Osteoblast (primary cell): ENCODE measurements around the gene ARHGAP42. TPM values are rescaled to one million over a fixed set of nuclear protein-coding genes. Genes with fewer than 3 reads are reported as not detected.

Experiments
- DNase-seq: peaks from one replicate; pipeline ENCODE4 v3.0.0; 2011; ENCODE audit warnings: low spot score, mixed read lengths; ENCODE audit not compliant: insufficient read length; ENCODE audit errors: missing footprints
- H2AFZ ChIP-seq: 2 replicates; pipeline ENCODE4 v1.6.0; 2011; ENCODE audit warnings: mild to moderate bottlenecking, low read length
- H3K27ac ChIP-seq: 2 replicates; pipeline ENCODE4 v1.5.1; 2011; ENCODE audit warnings: mild to moderate bottlenecking, low read depth, low read length, moderate library complexity
- H3K27me3 ChIP-seq: 2 replicates; pipeline ENCODE4 v1.6.0; 2012; ENCODE audit warnings: mild to moderate bottlenecking, control low read depth, inconsistent platforms, low read length, moderate library complexity; ENCODE audit not compliant: insufficient read depth
- H3K36me3 ChIP-seq: 2 replicates; pipeline ENCODE4 v1.5.1; 2011; ENCODE audit warnings: mild to moderate bottlenecking, low read length, control low read depth, moderate library complexity; ENCODE audit not compliant: insufficient read depth
- H3K4me1 ChIP-seq: 2 replicates; pipeline ENCODE4 v1.5.1; 2011; ENCODE audit warnings: mild to moderate bottlenecking, low read length, control low read depth, moderate library complexity; ENCODE audit not compliant: insufficient read depth
- H3K4me2 ChIP-seq: 2 replicates; pipeline ENCODE4 v1.6.0; 2011; ENCODE audit warnings: mild to moderate bottlenecking, low read length; ENCODE audit not compliant: insufficient read depth
- H3K4me3 ChIP-seq: fragments of 200-600 bp; sonication (generic); 3 replicates; pipeline ENCODE4 v1.5.1; 2012; ENCODE audit warnings: mild to moderate bottlenecking, low read length, inconsistent platforms; ENCODE audit not compliant: insufficient read depth
- H3K79me2 ChIP-seq: 2 replicates; pipeline ENCODE4 v1.6.0; 2012; ENCODE audit warnings: mild to moderate bottlenecking, low read length, control low read depth, inconsistent platforms; ENCODE audit not compliant: insufficient read depth
- H3K9me3 ChIP-seq: 2 replicates; pipeline ENCODE4 v1.5.1; 2011; ENCODE audit warnings: low read depth, low read length, control low read depth
- H4K20me1 ChIP-seq: 2 replicates; pipeline ENCODE4 v1.6.0; 2012; ENCODE audit warnings: mild to moderate bottlenecking, low read length, control low read depth; ENCODE audit not compliant: insufficient read depth
- total RNA-seq: library from RNA; depleted of rRNA; stranded (reverse); fragments of >200 nt; gene quantifications from 2 replicates; pipeline ENCODE4 v1.2.3, GENCODE V29; 2012
- TF ChIP-seq, protein P1 (sequence below): IDR thresholded peaks from 2 replicates; pipeline ENCODE4 v1.5.1; 2011; ENCODE audit warnings: mild to moderate bottlenecking, low read depth, low read length, moderate library complexity; ENCODE audit errors: extremely low read depth

ARHGAP42 gene
- total RNA-seq, 1 donor = 9.4 TPM

DNA sequence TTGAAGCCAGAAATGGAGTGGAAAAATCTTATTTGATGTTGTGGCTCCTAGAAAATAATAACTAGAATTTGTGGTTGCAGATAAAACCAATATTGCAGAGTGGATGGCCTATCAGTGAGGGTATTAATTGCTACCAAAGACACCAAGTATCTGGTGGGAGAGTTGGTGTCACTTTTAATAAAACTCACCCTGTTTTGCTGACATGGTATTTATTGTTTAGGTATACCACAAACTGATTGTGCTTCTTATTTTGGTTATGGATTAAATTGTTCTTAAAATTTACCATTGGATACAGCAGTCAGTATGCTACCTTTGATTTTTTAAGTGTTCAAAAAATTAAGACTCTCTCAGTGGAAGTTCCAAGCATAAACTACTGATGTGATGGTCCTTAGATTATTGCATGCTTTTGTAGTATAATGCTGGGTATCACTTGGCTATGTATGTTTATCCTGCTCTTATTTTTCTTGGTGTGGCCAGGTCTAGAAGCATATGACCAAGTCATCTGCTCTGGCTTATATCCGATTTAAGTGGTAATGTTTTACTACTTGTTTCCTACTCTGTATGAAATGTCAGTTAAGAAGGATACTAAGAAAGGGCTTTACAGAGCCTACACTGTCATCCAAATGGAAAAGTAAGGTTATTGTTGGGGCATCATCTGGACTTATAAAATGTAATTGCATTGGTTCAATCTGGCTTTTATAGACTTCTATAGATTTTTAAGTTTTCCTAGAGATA, 101.6 kb downstream of the ARHGAP42 start:
- Histone ChIP-seq H4K20me1 (no peaks in the 10 kb centered on the region), H3K9me3 (no peaks in the 10 kb centered on the region), H3K36me3 (no peaks in the 10 kb centered on the region), H3K27ac (no peak overlapping the region), H3K4me2 (no peak overlapping the region), H3K27me3 (no peaks in the 10 kb centered on the region), H2AFZ (no peak overlapping the region), H3K4me3 (no peak overlapping the region), H3K79me2 (no peaks in the 10 kb centered on the region), H3K4me1 (no peaks in the 10 kb centered on the region)
- DNase-seq = peak; percentile 41
- TF ChIP-seq, protein P1, sequence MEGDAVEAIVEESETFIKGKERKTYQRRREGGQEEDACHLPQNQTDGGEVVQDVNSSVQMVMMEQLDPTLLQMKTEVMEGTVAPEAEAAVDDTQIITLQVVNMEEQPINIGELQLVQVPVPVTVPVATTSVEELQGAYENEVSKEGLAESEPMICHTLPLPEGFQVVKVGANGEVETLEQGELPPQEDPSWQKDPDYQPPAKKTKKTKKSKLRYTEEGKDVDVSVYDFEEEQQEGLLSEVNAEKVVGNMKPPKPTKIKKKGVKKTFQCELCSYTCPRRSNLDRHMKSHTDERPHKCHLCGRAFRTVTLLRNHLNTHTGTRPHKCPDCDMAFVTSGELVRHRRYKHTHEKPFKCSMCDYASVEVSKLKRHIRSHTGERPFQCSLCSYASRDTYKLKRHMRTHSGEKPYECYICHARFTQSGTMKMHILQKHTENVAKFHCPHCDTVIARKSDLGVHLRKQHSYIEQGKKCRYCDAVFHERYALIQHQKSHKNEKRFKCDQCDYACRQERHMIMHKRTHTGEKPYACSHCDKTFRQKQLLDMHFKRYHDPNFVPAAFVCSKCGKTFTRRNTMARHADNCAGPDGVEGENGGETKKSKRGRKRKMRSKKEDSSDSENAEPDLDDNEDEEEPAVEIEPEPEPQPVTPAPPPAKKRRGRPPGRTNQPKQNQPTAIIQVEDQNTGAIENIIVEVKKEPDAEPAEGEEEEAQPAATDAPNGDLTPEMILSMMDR = no peak

DNA sequence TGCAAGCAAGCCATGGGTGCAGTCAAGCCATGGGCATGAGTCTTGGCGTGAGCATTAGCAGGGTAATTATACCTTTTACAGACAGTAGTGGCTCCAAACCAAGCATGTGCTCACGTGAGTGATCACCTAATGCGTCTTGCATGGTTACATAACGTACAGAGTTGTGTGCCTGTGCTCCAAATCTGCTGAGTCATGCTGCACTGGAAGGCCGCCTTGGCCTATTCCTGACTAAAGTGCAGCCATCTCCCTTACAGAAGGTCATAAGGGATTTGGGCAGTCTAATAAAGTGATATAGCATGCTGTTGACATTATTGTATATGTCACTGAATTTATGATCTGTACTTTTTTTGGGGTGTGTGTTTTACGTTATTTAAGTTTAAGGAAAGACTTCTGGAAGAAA, 102.4 kb downstream of the ARHGAP42 start:
- H3K36me3 ChIP-seq = no peaks in the 10 kb centered on the region
- TF ChIP-seq, protein P1 = no peak
- no peak overlapping the region for H3K4me2 ChIP-seq
- no peak overlapping the region for H3K4me3 ChIP-seq
- no peaks in the 10 kb centered on the region for H3K27me3 ChIP-seq
- no peaks in the 10 kb centered on the region for H3K79me2 ChIP-seq
- no peak for DNase-seq
- H3K4me1 ChIP-seq = no peaks in the 10 kb centered on the region
- no peak overlapping the region for H2AFZ ChIP-seq
- H3K9me3 ChIP-seq = no peaks in the 10 kb centered on the region
- H3K27ac ChIP-seq = no peak overlapping the region
- H4K20me1 ChIP-seq = no peaks in the 10 kb centered on the region

DNA sequence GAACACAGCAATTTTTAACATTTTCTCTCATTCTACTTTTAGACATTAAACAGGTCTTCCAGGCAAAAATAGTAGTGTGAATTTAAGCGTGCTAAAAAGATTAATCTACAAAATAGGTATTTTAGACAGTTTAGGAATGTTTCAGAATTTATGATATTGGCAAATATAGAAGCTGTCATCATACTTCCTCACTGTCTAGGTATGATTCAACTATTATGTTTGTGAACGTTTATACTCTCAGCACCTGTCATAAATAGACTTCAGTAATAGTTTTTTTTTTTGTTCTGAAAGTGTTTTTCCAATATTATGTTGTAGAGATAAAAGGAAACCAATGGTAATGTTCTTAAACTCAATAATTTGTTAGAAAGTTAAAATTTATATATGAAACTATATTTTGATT, 103.0 kb downstream of the ARHGAP42 start:
- Histone ChIP-seq H3K27ac (no peak overlapping the region), H3K36me3 (no peaks in the 10 kb centered on the region), H3K4me3 (no peak overlapping the region), H2AFZ (no peak overlapping the region), H3K27me3 (no peaks in the 10 kb centered on the region), H3K79me2 (no peaks in the 10 kb centered on the region), H3K4me2 (no peak overlapping the region), H3K9me3 (no peaks in the 10 kb centered on the region), H3K4me1 (no peaks in the 10 kb centered on the region), H4K20me1 (no peaks in the 10 kb centered on the region)
- TF ChIP-seq, protein P1 = no peak
- no peak for DNase-seq

DNA sequence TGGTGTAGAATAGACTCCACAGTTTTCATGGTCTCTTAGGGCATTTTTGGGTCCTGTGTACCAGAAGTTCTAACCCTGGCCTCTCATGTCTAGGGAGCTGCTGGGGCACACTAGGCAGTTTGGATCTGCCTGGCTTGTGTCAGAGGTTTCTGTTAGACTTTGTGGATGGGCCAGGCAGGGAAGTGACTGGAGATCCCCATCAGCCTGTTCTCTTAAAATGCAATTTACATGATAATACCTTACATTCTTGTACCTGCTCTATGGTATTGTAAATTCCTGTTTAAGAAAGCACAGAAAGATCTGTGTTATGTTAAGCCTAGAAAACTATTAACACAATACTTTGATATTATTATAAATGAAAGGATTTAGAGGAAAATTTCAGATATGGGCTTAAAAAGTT, 104.0 kb downstream of the ARHGAP42 start:
- H3K4me3 ChIP-seq = no peak overlapping the region
- TF ChIP-seq, protein P1 = no peak
- H2AFZ ChIP-seq = no peak overlapping the region
- no peaks in the 10 kb centered on the region for H3K27me3 ChIP-seq
- no peaks in the 10 kb centered on the region for H3K36me3 ChIP-seq
- H3K79me2 ChIP-seq = no peaks in the 10 kb centered on the region
- no peak overlapping the region for H3K4me2 ChIP-seq
- no peak for DNase-seq
- H3K9me3 ChIP-seq = no peaks in the 10 kb centered on the region
- no peaks in the 10 kb centered on the region for H4K20me1 ChIP-seq
- H3K4me1 ChIP-seq = no peaks in the 10 kb centered on the region
- no peak overlapping the region for H3K27ac ChIP-seq
